ENCODE data around the gene CFAP90.

DNA sequence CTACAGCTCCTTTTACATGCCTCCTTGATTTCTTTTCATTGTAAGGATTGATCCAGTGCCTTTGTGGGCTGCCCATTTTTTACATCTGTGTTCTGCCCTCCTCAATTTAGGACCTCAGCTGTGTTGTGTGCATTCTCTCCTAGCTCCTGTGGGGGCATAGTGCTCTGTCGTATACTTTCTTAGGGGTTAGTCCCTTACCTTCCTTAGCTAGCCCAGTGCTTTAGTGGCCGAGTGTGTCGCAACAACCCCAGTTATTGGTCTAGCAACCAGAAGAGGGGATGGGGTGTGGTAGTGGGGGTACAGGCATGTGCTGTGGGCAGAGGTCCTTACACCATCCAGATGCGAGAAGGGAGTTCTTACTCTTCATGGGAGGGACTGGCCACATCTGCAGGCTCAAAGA, 30.2 kb upstream of the CFAP90 start:
- TF ChIP-seq CTCF (IDR thresholded peaks at IDR 0.05) (no peak), POLR2A (IDR thresholded peaks at IDR 0.05) (no peak)

Measured in lower leg skin (tissue), 3 donors.